ENCODE measurements around the gene ESPNL.

The ESPNL gene

GRCh38 chr2:238103465-238104225 is 3.5 kb downstream of the ESPNL start:
- no peaks in the 10 kb centered on the region for H3K36me3 ChIP-seq (ENCODE audit: low read length)
- no peak overlapping the region for H3K9ac ChIP-seq (ENCODE audit: low read length)
- no peaks in the 10 kb centered on the region for H3K9me2 ChIP-seq (replicated peaks; ENCODE audit: insufficient read depth, low read length)
- H3K4me2 ChIP-seq (ENCODE audit: low read depth, low read length, poor library complexity, severe bottlenecking), result no peak overlapping the region
- no peak overlapping the region for H2AFZ ChIP-seq (ENCODE audit: low read depth, low read length, severe bottlenecking)
- H3K27ac ChIP-seq (ENCODE audit: low read depth, low read length), result no peak overlapping the region
- no peaks in the 10 kb centered on the region for H4K20me1 ChIP-seq (ENCODE audit: low read depth, low read length)
- H3F3A ChIP-seq (ENCODE audit: insufficient read depth), result peaks cover 14% of the 10 kb centered on the region; the same call in 1 of the 2 replicates
- H3K4me3 ChIP-seq (ENCODE audit: insufficient read depth, low read length, poor library complexity, severe bottlenecking), result no peak overlapping the region
- H3K9me3 ChIP-seq (ENCODE audit: insufficient read depth, low read length), result no peaks in the 10 kb centered on the region
- TF ChIP-seq EZH2phosphoT487 (conservative IDR thresholded peaks at IDR 0.05; ENCODE audit: low read length) (no peak), CTCF (IDR thresholded peaks at IDR 0.05; ENCODE audit: insufficient read depth, low read length, poor library complexity, severe bottlenecking) (no peak)
- H3K79me2 ChIP-seq (ENCODE audit: insufficient read depth, low read length), result no peaks in the 10 kb centered on the region
- no peaks in the 10 kb centered on the region for H3K27me3 ChIP-seq (ENCODE audit: low read length)

- Histone ChIP-seq H3K4me3 (ENCODE audit: insufficient read depth, low read length, poor library complexity, severe bottlenecking) (no peak overlapping the region), H3F3A (ENCODE audit: insufficient read depth) (peaks cover 17% of the 10 kb centered on the region), H3K4me2 (ENCODE audit: low read depth, low read length, poor library complexity, severe bottlenecking) (no peak overlapping the region), H4K20me1 (ENCODE audit: low read depth, low read length) (no peaks in the 10 kb centered on the region), H3K36me3 (ENCODE audit: low read length) (no peaks in the 10 kb centered on the region), H3K9me2 (replicated peaks; ENCODE audit: insufficient read depth, low read length) (no peaks in the 10 kb centered on the region), H3K27ac (ENCODE audit: low read depth, low read length) (no peak overlapping the region), H3K9me3 (ENCODE audit: insufficient read depth, low read length) (no peaks in the 10 kb centered on the region), H2AFZ (ENCODE audit: low read depth, low read length, severe bottlenecking) (no peak overlapping the region), H3K79me2 (ENCODE audit: insufficient read depth, low read length) (no peaks in the 10 kb centered on the region), H3K9ac (ENCODE audit: low read length) (no peak overlapping the region), H3K27me3 (ENCODE audit: low read length) (no peaks in the 10 kb centered on the region)
- TF ChIP-seq EZH2phosphoT487 (conservative IDR thresholded peaks at IDR 0.05; ENCODE audit: low read length) (no peak), CTCF (IDR thresholded peaks at IDR 0.05; ENCODE audit: insufficient read depth, low read length, poor library complexity, severe bottlenecking) (no peak)
Observed at GRCh38 chr2:238104226-238104690, 4.1 kb downstream of the ESPNL start.

- Histone ChIP-seq H3F3A (ENCODE audit: insufficient read depth) (peaks cover 19% of the 10 kb centered on the region), H4K20me1 (ENCODE audit: low read depth, low read length) (no peaks in the 10 kb centered on the region), H3K9ac (ENCODE audit: low read length) (no peak overlapping the region), H3K4me2 (ENCODE audit: low read depth, low read length, poor library complexity, severe bottlenecking) (no peak overlapping the region), H3K4me3 (ENCODE audit: insufficient read depth, low read length, poor library complexity, severe bottlenecking) (no peak overlapping the region), H3K9me3 (ENCODE audit: insufficient read depth, low read length) (no peaks in the 10 kb centered on the region), H2AFZ (ENCODE audit: low read depth, low read length, severe bottlenecking) (no peak overlapping the region), H3K79me2 (ENCODE audit: insufficient read depth, low read length) (no peaks in the 10 kb centered on the region), H3K27ac (ENCODE audit: low read depth, low read length) (no peak overlapping the region), H3K9me2 (replicated peaks; ENCODE audit: insufficient read depth, low read length) (no peaks in the 10 kb centered on the region), H3K36me3 (ENCODE audit: low read length) (no peaks in the 10 kb centered on the region), H3K27me3 (ENCODE audit: low read length) (no peaks in the 10 kb centered on the region)
- TF ChIP-seq EZH2phosphoT487 (conservative IDR thresholded peaks at IDR 0.05; ENCODE audit: low read length) (no peak), CTCF (IDR thresholded peaks at IDR 0.05; ENCODE audit: insufficient read depth, low read length, poor library complexity, severe bottlenecking) (no peak)
Observed at GRCh38 chr2:238104691-238105371, 4.7 kb downstream of the ESPNL start.

Data from SU-DHL-6 (cell line).